ENCODE measurements around the gene NUTM1.

NUTM1 gene

DNA sequence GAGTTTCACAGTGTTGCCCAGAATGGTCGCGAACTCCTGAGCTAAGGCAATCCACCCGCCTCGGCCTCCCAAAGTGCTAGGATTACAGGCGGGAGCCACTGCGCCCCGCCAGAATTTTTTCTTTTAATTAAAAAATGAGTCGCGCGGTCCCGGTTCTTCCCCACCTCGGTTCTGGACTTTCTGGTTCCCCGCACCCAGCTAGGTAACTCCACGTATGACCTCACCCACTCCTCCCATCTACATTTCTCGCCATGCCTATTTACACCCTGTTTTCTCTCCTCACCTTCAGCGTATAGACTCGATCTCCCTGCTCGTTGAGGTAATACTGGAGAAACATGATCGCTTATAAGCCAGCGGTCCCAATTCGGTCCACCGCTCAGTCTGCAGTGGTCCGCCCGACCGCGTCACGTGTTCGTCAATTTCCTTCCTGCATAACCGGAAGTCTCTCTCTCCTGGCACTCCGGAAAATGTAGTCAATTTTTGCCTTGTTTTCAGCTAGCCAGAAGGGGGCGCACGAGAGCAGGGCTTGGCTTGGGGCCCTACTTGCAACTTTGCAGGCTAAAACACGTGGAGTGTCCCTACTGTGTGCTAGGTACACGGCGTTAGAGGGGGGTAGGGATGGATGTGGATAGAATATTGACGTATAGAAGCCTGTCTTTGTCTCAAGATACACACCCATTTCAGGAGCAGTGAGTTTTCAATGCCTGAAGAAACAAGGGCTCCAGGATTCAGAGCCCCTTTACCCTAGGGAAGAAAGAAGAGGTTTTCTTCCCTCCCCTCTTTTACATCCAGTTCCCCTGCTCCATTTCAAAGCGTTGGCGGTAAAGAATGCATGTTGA, at the start of gene NUTM1, which contains the start of gene NOP10:
Gene NUTM1, plus strand, starts transcription at position 579 of the 839 bp plus-strand sequence. CDS start 382 bp downstream, outside the sequence.
Gene NOP10, minus strand, starts transcription at position 400 of the 839 bp plus-strand sequence. Its CDS starts 63 bp downstream, at position 337.
- Histone ChIP-seq H3K36me3 (ENCODE audit: insufficient read depth, low read length) (peaks cover 4% of the 10 kb centered on the region), H3K9me3 (ENCODE audit: low read length) (no peaks in the 10 kb centered on the region), H3K9ac (ENCODE audit: low read length) (peak within 1 kb of the TSS; percentile 89), H3K27ac (ENCODE audit: low read depth, low read length) (peak within 1 kb of the TSS; percentile 83), H3K4me1 (ENCODE audit: insufficient read depth, low read length) (peaks cover 7% of the 10 kb centered on the region), H3K4me3 (ENCODE audit: low read depth in 1 of 2, low read length in 2 of 2) (peak within 1 kb of the TSS; percentile 66 to 97), H3K27me3 (ENCODE audit: control insufficient read depth in 1 of 2, insufficient read depth in 2 of 2, low read length in 2 of 2) (no peaks in the 10 kb centered on the region)

- Histone ChIP-seq H3K4me3 (ENCODE audit: low read depth in 1 of 2, low read length in 2 of 2) (no peak overlapping the region), H3K9me3 (ENCODE audit: low read length) (no peaks in the 10 kb centered on the region), H3K36me3 (ENCODE audit: insufficient read depth, low read length) (no peaks in the 10 kb centered on the region), H3K27me3 (ENCODE audit: control insufficient read depth in 1 of 2, insufficient read depth in 2 of 2, low read length in 2 of 2) (no peaks in the 10 kb centered on the region), H3K9ac (ENCODE audit: low read length) (no peak overlapping the region), H3K4me1 (ENCODE audit: insufficient read depth, low read length) (peaks cover 14% of the 10 kb centered on the region), H3K27ac (ENCODE audit: low read depth, low read length) (no peak overlapping the region)
These were observed 46.1 kb upstream of the NUTM1 start for GRCh38 chr15:34297059-34297458.

- Histone ChIP-seq H3K4me1 (ENCODE audit: insufficient read depth, low read length) (peaks cover 14% of the 10 kb centered on the region), H3K4me3 (ENCODE audit: low read depth in 1 of 2, low read length in 2 of 2) (no peak overlapping the region), H3K9ac (ENCODE audit: low read length) (no peak overlapping the region), H3K27me3 (ENCODE audit: control insufficient read depth in 1 of 2, insufficient read depth in 2 of 2, low read length in 2 of 2) (no peaks in the 10 kb centered on the region), H3K36me3 (ENCODE audit: insufficient read depth, low read length) (no peaks in the 10 kb centered on the region), H3K27ac (ENCODE audit: low read depth, low read length) (no peak overlapping the region), H3K9me3 (ENCODE audit: low read length) (no peaks in the 10 kb centered on the region)
These were observed 42.1 kb upstream of the NUTM1 start for GRCh38 chr15:34301058-34301457.

- Histone ChIP-seq H3K4me3 (ENCODE audit: low read depth in 1 of 2, low read length in 2 of 2) (no peak overlapping the region), H3K4me1 (ENCODE audit: insufficient read depth, low read length) (no peaks in the 10 kb centered on the region), H3K9me3 (ENCODE audit: low read length) (no peaks in the 10 kb centered on the region), H3K27ac (ENCODE audit: low read depth, low read length) (no peak overlapping the region), H3K9ac (ENCODE audit: low read length) (no peak overlapping the region), H3K36me3 (ENCODE audit: insufficient read depth, low read length) (no peaks in the 10 kb centered on the region), H3K27me3 (ENCODE audit: control insufficient read depth in 1 of 2, insufficient read depth in 2 of 2, low read length in 2 of 2) (no peaks in the 10 kb centered on the region)
These were observed 38.5 kb upstream of the NUTM1 start for GRCh38 chr15:34304613-34305012.

DNA sequence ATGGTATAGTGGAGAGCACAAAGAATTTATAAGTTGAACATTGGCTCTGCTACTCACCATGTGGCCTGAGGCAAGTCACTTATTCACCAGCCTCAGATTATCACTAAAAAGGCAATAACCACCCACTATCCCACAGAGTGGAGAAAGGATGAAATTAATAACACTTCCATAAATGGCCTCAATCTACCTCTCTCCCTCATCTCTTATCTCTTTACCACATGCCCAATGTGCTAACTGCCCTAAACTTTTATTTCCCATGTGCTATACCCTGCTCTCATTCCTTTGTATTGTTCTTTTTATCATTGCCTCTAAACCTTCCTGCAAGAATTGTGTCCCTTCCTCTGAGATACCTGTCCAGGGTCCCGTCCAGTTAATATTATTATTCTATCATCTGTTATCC, 31.6 kb upstream of the NUTM1 start:
- H3K4me1 ChIP-seq (ENCODE audit: insufficient read depth, low read length): peaks cover 2% of the 10 kb centered on the region
- H3K27me3 ChIP-seq (ENCODE audit: control insufficient read depth in 1 of 2, insufficient read depth in 2 of 2, low read length in 2 of 2): no peaks in the 10 kb centered on the region
- H3K27ac ChIP-seq (ENCODE audit: low read depth, low read length): no peak overlapping the region
- H3K9me3 ChIP-seq (ENCODE audit: low read length): no peaks in the 10 kb centered on the region
- no peak overlapping the region for H3K9ac ChIP-seq (ENCODE audit: low read length)
- no peaks in the 10 kb centered on the region for H3K36me3 ChIP-seq (ENCODE audit: insufficient read depth, low read length)
- H3K4me3 ChIP-seq (ENCODE audit: low read depth in 1 of 2, low read length in 2 of 2): no peak overlapping the region

DNA sequence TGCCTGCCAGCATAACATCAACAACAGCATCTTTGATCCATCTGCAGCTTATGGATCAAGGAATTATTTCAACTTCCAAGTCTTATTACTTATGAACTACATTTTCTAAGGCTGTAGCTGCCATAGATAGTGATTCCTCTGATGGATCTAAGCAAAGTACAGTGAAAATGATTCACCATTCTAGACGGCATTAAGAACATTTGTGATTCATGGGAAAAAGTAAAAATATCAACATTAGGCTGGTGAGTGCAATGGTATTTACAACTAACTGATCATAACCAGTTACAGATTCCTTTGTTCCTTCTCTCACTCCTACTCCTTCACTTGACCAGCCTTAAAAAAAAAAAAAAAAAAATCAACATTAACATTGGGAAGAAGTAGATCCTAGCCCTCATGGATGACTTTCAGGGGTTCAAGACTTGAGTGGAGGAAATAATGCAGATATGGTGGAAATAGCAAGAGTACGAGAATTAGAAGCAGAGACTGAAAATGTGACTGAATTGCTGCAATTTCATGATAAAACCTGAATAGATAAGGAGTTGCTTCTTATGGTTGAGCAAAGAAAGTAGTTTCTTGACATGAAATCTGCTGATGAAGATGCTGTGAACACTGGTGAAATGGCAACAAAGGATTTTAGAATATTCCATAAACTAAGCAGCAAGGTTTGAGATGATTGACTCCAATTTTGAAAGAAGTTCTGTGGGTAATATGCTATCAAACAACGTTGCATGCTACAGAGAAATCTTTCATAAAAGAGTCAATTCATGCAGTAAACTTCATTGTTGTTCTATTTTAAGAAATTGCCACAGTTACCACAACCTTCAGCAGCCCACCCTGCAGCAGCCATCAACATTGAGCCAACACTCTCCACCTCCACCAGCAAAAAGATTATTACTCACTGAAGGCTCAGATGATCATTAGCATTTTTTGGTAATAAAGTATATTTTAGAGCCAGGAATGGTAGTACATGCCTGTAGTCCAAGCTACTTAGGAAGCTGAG, 28.3 kb upstream of the NUTM1 start:
- Histone ChIP-seq H3K9ac (ENCODE audit: low read length) (no peak overlapping the region), H3K27ac (ENCODE audit: low read depth, low read length) (no peak overlapping the region), H3K4me1 (ENCODE audit: insufficient read depth, low read length) (peaks cover 15% of the 10 kb centered on the region), H3K36me3 (ENCODE audit: insufficient read depth, low read length) (no peaks in the 10 kb centered on the region), H3K9me3 (ENCODE audit: low read length) (no peaks in the 10 kb centered on the region), H3K27me3 (ENCODE audit: control insufficient read depth in 1 of 2, insufficient read depth in 2 of 2, low read length in 2 of 2) (no peaks in the 10 kb centered on the region), H3K4me3 (ENCODE audit: low read depth in 1 of 2, low read length in 2 of 2) (no peak overlapping the region)

GRCh38 chr15:34318277-34319079, 24.6 kb upstream of the NUTM1 start:
- H3K4me3 ChIP-seq (ENCODE audit: low read depth in 1 of 2, low read length in 2 of 2): peak overlapping the region; percentile 50 to 61
- H3K9ac ChIP-seq (ENCODE audit: low read length): peak overlapping the region; percentile 46
- no peaks in the 10 kb centered on the region for H3K9me3 ChIP-seq (ENCODE audit: low read length)
- H3K4me1 ChIP-seq (ENCODE audit: insufficient read depth, low read length): peaks cover 15% of the 10 kb centered on the region
- no peaks in the 10 kb centered on the region for H3K36me3 ChIP-seq (ENCODE audit: insufficient read depth, low read length)
- H3K27me3 ChIP-seq (ENCODE audit: control insufficient read depth in 1 of 2, insufficient read depth in 2 of 2, low read length in 2 of 2): no peaks in the 10 kb centered on the region
- peak overlapping the region; percentile 58 for H3K27ac ChIP-seq (ENCODE audit: low read depth, low read length)

DNA sequence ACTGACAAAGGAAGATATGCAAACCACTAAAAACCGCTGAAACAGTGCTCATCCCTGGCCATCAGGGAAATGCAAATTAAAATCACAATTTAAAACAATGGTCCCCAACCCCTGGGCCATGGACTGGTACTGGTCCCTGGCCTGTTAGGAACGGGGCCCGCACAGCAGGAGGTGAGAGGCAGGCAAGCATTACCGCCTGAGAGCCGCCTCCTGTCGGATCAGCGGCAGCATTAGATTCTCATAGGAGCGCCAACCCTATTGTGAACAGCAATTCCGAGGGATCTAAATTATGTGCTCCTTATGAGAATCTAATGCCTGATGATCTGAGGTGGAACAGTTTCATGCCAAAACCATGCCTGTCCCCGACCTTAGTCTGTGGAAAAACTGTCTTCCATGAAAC, 19.9 kb upstream of the NUTM1 start:
- Histone ChIP-seq H3K36me3 (ENCODE audit: insufficient read depth, low read length) (no peaks in the 10 kb centered on the region), H3K9ac (ENCODE audit: low read length) (no peak overlapping the region)

GRCh38 chr15:34324933-34325332, 18.2 kb upstream of the NUTM1 start:
- H3K4me1 ChIP-seq (ENCODE audit: insufficient read depth, low read length): no peaks in the 10 kb centered on the region
- H3K36me3 ChIP-seq (ENCODE audit: insufficient read depth, low read length): no peaks in the 10 kb centered on the region
- H3K27ac ChIP-seq (ENCODE audit: low read depth, low read length): no peak overlapping the region
- H3K4me3 ChIP-seq (ENCODE audit: low read depth in 1 of 2, low read length in 2 of 2): no peak overlapping the region
- no peaks in the 10 kb centered on the region for H3K27me3 ChIP-seq (ENCODE audit: control insufficient read depth in 1 of 2, insufficient read depth in 2 of 2, low read length in 2 of 2)
- H3K9me3 ChIP-seq (ENCODE audit: low read length): no peaks in the 10 kb centered on the region
- H3K9ac ChIP-seq (ENCODE audit: low read length): no peak overlapping the region

More for the DNA sequence above, 19.9 kb upstream of the NUTM1 start:
- H3K4me1 ChIP-seq (ENCODE audit: insufficient read depth, low read length): peaks cover 5% of the 10 kb centered on the region
- H3K9me3 ChIP-seq (ENCODE audit: low read length): no peaks in the 10 kb centered on the region
- H3K27ac ChIP-seq (ENCODE audit: low read depth, low read length): no peak overlapping the region
- H3K4me3 ChIP-seq (ENCODE audit: low read depth in 1 of 2, low read length in 2 of 2): no peak overlapping the region
- no peaks in the 10 kb centered on the region for H3K27me3 ChIP-seq (ENCODE audit: control insufficient read depth in 1 of 2, insufficient read depth in 2 of 2, low read length in 2 of 2)

- H3K4me1 ChIP-seq (ENCODE audit: insufficient read depth, low read length): no peaks in the 10 kb centered on the region
- H3K36me3 ChIP-seq (ENCODE audit: insufficient read depth, low read length): no peaks in the 10 kb centered on the region
- H3K9me3 ChIP-seq (ENCODE audit: low read length): no peaks in the 10 kb centered on the region
- no peak overlapping the region for H3K4me3 ChIP-seq (ENCODE audit: low read depth in 1 of 2, low read length in 2 of 2)
- H3K27ac ChIP-seq (ENCODE audit: low read depth, low read length): no peak overlapping the region
- no peaks in the 10 kb centered on the region for H3K27me3 ChIP-seq (ENCODE audit: control insufficient read depth in 1 of 2, insufficient read depth in 2 of 2, low read length in 2 of 2)
- H3K9ac ChIP-seq (ENCODE audit: low read length): no peak overlapping the region
These were observed 17.7 kb upstream of the NUTM1 start for GRCh38 chr15:34325368-34325767.

Measured in muscle layer of colon (tissue), 2 donors.